H1 (cell line): Measurements from ENCODE around the gene HNRNPU. TPM values are rescaled to one million over a fixed set of nuclear protein-coding genes. Genes with fewer than 3 reads are reported as not detected.

Experiments used
- ASH2L ChIP-seq: fragments of 200-600, 300-600 bp; sonication (generic); IDR thresholded peaks from one replicate; pipeline ENCODE4 v1.7.1; 2017; ENCODE audit warnings: low read length
- BRCA1 ChIP-seq: IDR thresholded peaks from 2 replicates; pipeline ENCODE4 v1.6.1; 2012; ENCODE audit warnings: low read depth, low read length, improper control_type of control experiment
- CEBPB ChIP-seq: IDR thresholded peaks from 2 replicates; pipeline ENCODE4 v1.6.1; 2012; ENCODE audit warnings: low read depth, low read length
- CHD1 ChIP-seq: IDR thresholded peaks from 2 replicates; pipeline ENCODE4 v1.6.1; 2012; ENCODE audit warnings: low read depth, low read length, improper control_type of control experiment
- CTBP2 ChIP-seq: IDR thresholded peaks from 2 replicates; pipeline ENCODE4 v1.7.0; 2011; ENCODE audit warnings: borderline replicate concordance, mild to moderate bottlenecking, moderate library complexity, mixed read lengths, low read length; ENCODE audit not compliant: insufficient read depth, insufficient read length
- E2F6 ChIP-seq: IDR thresholded peaks from 2 replicates; pipeline ENCODE4 v1.6.1; 2012; ENCODE audit warnings: inconsistent platforms
- HDAC2 ChIP-seq, 2 experiments: fragments of 300-600 bp in 1 of 2; sonication (generic) in 1 of 2; IDR thresholded peaks; 2 replicates each; pipeline ENCODE4 v1.6.1; 2011 to 2012; ENCODE audit warnings: low read depth in 2 of 2, low read length in 2 of 2, mild to moderate bottlenecking in 2 of 2, moderate library complexity in 2 of 2, borderline replicate concordance in 1 of 2, inconsistent platforms in 1 of 2
- MAFK ChIP-seq: IDR thresholded peaks from 2 replicates; pipeline ENCODE4 v1.6.1; 2012; ENCODE audit warnings: low read depth, mild to moderate bottlenecking, improper control_type of control experiment, low read length
- PHF8 ChIP-seq: fragments of 200-600 bp; sonication (generic); conservative IDR thresholded peaks from 2 replicates; pipeline ENCODE4 v1.7.1; 2012; ENCODE audit warnings: low read depth, mild to moderate bottlenecking, inconsistent platforms, low read length, moderate library complexity
- RBBP5 ChIP-seq: IDR thresholded peaks from 2 replicates; pipeline ENCODE4 v1.7.1; 2012; ENCODE audit warnings: low read depth, mild to moderate bottlenecking, inconsistent platforms, low read length, moderate library complexity, borderline replicate concordance
- SIRT6 ChIP-seq: IDR thresholded peaks from one replicate; pipeline ENCODE4 v1.7.1; 2012; ENCODE audit warnings: low read length, inconsistent platforms
- SP2 ChIP-seq: IDR thresholded peaks from 2 replicates; pipeline ENCODE4 v1.6.1; 2012; ENCODE audit warnings: mild to moderate bottlenecking, low read length, inconsistent platforms
- TEAD4 ChIP-seq: IDR thresholded peaks from 2 replicates; pipeline ENCODE4 v1.6.1; 2012; ENCODE audit warnings: low read depth, low read length, inconsistent platforms, mixed read lengths
- ZNF274 ChIP-seq: IDR thresholded peaks from 2 replicates; pipeline ENCODE4 v1.7.0; 2012; ENCODE audit warnings: low read length, borderline replicate concordance; ENCODE audit errors: extremely low read depth
- polyA plus RNA-seq, 7 experiments: library from polyadenylated mRNA; depleted of rRNA in 3 of 7; stranded (reverse) in 5 of 7; unstranded in 2 of 7; fragments of >200 nt in 5 of 7; fragments of 200-250 nt in 2 of 7; gene quantifications; 1 replicate in 5 of 7; 2 replicates in 1 of 7; 4 replicates in 1 of 7; pipeline versions ENCODE4 v1.2.1 to v1.2.3, GENCODE V29; 2011 to 2013; ENCODE audit warnings: missing spikeins in 2 of 7, mixed read lengths in 2 of 7
- total RNA-seq: library from RNA; stranded (reverse); fragmentation: NEBNext Ultra II Directional; extraction: Animal tissue kit (Norgen Biotek cat#: 25700); gene quantifications from 2 replicates; pipeline ENCODE4 v1.2.1, GENCODE V29; 2021

Gene HNRNPU
- total and polyA plus RNA-seq, 2 of the 8 experiments (the other 6 are each of a cell fraction or from before 2014, with no cell fraction given) = 95.6 to 606 TPM

DNA sequence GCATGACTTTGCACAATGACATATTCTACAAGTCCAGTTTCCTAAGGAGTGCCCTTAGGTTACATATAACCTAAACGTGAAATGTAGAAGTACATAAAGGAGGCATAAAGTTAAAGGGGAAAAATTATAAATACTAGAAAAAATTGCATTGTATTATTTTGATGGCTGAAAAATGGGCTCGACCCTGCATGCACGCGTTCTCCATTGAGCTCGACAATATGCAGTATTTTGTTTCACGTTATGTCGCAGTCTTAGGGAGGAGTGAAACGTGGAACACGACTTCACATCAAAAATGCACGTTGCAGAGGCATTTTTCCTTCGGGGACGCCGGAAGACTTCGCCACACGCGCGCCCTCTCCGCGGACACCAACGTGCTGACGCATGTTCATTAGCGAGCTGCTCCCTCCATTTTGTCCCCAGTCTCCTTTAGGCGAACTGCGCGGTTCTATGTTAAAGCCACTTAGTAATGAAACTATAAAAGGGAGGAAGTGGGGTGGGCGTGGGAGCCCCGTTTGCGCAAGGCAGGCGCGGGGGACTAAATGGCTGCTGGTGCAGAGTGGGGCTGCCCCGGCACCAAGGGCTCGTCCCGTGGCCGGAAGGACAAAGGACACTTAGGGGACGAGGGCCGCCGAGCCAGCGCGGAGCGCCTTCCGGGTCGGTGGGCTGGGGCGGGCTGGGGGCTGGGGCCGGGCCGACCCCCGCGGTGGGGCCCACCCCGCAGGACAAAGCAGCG, 29.6 kb downstream of the HNRNPU start (continued):
- peak in 1 of 2 experiments; percentile 65; a peak in 1 of 4 replicates for TF ChIP-seq HDAC2 (IDR thresholded peaks at IDR 0.05; ENCODE audit: borderline replicate concordance in 1 of 2, low read depth in 2 of 2, low read length in 2 of 2)
- no peak for TF ChIP-seq SIRT6
- 0 out of 2 replicates have a peak, but pooled peaks have one; percentile 41 for TF ChIP-seq TEAD4
- TF ChIP-seq SP2 = no peak
- TF ChIP-seq CTBP2 = no peak
- 0 out of 2 replicates have a peak, but pooled peaks have one; percentile 40 for TF ChIP-seq CEBPB
- TF ChIP-seq E2F6 = peak; percentile 88
- no peak; the same call in 1 of the 2 replicates for TF ChIP-seq RBBP5
- peak; percentile 81 for TF ChIP-seq PHF8
- no peak for TF ChIP-seq BRCA1
- TF ChIP-seq ASH2L = peak; percentile 12
- no peak for TF ChIP-seq ZNF274
- no peak; the same call in 1 of the 2 replicates for TF ChIP-seq MAFK
- TF ChIP-seq CHD1 = peak; percentile 29; the same call in 1 of the 2 replicates
